SIG-M5 (cell line): ENCODE results near the gene VWF.

Experiments
- DNase-seq: peaks from one replicate; lab custom pipeline; 2025; lab: John Stamatoyannopoulos, UW

The VWF gene

DNA sequence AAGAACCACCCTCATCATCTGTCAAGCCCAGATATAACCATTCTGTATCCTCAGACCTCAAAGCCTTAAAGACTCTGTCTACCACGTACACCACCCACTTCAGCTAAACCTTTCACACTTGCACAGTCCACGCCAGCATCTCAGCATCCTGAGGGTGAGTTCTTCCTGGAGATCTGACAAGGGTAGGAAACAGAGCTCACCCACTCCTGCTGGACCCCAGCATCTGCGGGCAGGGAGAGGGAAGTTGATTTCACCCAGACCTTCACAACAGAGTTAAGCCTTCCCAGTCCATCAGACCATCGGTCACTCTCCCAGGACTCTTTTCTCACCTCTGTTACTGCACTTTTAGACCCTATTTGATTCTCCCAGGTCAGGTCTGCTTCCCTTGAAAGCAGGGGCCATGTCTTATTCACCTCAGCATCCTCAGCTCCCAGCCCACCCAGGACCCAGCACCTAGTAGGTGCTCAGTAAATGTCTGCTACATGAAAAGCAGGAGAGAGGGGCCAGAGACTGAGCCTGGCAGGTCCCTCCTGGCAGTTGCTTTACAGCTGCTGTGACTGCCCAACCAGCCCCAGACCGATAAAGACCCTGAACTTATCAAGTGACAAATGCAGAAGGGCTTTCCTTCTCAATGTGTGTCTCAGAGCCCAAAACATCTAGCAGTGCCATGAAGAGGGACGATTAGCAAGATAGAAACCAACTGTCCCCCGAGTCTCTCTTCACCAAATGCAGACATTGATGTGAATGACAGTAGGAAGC lies 213.5 kb downstream of the VWF start:
- no peak for DNase-seq

DNA sequence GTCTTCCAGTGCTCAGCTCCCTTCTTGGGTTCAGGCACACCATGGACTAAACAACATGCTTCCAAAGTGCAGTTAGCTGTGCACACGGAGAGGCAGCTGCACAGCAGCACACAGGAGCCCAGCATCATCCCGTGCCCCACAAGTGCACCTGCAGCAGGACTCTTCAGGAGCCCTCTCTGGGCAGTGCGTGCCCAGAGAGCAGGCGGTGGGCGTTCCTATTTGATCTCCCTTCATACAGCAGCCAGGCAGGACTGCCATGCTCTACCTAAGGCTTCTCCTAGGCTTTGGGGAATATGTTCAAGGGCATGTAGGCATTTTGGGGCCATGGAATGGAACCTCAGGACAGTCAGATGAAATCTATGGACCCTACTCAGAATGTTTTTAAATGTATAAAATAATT lies 214.9 kb downstream of the VWF start:
- no peak for DNase-seq

DNA sequence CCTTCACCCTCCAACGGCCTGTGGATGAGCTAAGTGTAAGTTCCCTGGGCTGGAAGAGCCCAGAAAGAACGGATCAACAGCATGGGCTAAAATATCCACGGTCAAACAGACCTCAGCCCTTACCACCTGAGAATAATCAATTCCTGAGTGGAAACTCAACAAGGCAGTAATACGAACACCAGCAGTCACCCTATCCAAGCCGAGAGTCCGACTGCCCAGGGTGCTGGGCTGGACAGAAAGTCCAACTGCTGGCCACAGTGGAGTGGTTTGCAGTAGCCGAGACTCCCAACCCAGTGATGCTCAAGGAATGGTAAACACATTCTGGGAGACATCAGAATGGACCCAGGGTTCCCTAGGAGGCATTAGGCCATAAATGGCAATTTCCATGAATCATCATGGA lies 216.2 kb downstream of the VWF start:
- no peak for DNase-seq

DNA sequence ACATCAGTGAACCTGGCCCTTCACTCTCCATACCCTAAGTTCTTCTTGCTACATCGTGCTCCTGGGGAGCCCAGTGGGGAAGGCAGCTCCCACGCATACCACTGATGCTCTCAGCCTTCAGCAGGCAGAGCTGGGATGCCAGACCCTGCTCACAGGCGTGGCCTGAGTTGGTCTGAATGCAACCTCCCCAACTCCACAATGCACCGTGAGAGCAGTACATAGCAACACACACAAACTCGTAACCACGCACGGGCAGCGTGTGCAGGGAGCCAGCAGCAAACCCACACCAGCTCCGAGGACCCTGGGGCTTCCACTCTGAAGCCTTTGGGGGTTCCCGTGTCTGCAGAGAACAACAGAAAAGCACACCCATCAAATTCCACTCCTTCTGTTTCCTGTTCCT lies 216.7 kb downstream of the VWF start:
- no peak for DNase-seq

DNA sequence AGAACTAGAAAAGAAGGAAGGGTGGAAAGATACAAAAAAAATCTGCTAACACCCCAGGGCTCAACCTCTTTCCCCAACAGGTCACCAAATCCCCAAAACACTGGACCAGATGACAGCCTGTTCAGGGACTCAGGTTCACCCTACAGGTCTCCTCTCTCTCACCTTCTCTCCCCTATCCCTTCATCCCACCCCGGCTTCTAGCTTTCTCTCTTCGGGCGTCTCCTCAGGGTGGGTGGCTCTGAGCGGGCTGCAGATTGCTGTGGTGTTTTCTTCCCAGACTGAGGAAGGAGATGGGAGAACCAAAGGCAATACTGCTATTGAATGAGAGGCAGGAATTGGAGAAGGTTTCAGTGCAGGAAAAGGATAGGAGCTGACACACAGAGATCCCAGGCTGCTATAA lies 218.7 kb downstream of the VWF start:
- no peak for DNase-seq

DNA sequence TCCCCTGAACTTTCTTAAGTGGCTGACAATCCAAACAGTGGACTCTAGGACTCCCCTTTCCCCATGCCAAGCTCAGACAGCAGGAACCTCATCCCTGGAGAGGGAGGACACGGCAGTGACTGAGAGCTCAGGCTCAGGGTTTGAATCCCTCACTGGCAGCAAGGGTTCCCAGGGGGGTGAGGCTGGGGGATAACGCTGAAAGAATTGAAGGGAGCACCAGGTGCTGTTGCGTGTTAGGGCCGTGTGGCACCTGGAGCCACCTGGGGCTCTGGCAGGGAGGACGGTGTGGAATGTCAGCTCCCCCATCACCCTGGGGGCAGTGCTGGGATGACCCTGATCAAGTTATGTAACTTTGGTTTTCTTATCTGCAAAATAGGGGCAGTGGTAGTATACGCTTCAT lies 219.5 kb downstream of the VWF start:
- no peak for DNase-seq

DNA sequence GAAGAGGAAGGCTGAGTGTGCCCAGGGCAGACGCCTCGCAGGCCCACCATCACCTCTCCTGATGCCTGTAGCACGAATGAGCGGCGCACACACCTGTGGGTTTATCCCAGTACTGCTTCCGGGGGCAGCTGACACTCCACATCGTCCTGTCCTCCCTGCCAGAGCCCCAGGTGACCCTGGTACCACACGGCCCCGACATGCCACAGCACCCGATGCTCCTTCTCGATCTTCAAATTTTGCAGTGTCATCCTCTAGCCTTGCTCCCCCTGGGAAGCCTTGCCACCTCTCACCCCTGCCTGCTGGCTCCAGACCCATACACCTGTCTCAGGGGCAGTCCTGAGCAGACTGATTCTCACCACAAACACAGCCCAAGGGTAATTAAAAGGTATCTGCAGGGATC lies 220.0 kb downstream of the VWF start:
- DNase-seq: no peak

DNA sequence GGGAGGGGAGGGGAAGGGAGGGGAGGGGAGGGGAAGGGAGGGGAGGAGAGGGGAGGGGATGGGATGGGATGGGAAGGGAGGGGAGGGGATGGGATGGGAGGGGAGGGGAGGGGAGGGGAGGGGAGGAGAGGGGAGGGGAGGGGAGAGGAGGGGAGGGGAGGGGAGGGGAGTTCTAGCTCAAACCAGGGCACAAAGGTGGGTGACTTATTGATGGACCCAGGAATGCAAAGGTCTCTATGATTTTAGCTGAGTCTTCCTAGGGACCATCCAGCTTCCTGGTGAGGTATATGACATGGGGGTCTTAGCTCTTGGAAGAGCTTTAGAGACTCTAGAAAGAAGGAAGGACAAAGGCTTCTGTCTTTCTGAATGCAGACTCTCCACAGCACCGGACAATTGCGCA lies 221.7 kb downstream of the VWF start:
- DNase-seq: no peak

DNA sequence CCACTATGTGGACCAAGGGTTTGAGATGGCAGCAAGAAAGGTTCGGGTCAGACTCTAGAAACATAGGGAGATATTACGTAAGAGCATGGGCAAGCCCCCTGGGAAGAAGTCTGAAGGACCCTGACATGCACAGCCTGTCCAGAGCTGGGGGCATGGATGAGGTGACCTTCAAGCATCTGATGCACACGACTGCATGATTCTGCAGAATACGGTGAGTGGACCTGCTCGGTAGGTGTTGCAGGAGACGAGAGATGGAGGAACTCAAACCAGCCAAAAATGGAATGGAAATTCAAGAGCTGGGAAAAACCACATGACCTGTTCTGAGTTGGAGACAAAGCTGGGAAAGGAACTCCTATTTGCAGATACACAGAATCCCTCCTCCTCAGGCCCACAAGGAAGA lies 223.1 kb downstream of the VWF start:
- DNase-seq: no peak

DNA sequence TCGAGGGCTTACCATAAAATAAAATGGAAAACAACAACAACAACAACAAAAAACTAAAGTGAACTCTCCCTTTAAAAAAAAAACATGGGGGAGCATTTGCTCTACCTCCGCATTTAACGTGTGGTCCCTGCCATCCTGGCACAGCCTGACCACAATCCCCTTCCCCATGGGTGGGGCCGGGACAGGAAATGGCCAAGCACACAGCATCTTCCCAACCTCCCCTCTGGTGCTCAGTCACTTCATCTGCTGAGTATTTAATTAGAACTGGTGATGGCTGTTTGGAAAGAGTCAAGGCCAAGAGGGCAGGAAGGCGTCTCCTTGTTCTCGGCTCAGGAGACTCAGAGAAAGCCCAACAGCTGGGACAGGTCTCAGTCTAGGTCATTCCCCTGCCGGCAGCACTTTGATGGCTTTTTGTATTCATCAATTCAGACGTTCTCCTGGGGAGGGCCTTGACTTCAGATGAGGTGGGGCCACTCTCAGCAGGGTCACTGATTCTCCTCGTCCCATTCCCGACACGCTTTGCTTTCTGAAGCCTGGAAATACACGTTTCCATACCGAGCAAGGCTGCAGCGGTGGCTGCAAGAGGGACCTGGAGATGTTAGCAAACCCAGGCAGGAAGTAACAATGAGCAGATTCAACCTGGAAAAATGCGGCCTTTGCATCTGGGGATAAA lies 223.8 kb downstream of the VWF start:
- DNase-seq: no peak

DNA sequence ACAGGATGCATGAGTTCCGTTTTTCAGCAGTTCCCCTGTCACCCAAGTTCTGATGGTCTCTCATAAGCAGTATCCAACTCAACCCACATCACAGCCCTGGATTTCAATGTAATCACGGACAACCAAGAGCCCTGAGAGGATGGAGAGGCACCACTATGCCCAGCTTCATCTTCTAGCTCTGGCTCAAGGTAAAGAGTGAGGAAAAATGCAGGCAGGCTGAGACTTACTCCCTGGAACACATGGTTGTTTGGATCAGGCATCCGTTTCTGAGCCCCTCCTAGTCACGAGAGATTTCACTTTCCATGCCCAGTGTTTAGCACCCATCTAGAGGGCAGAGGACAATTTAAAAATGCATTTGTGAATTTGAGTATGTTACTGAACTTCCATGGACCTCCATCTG lies 224.4 kb downstream of the VWF start:
- no peak for DNase-seq

DNA sequence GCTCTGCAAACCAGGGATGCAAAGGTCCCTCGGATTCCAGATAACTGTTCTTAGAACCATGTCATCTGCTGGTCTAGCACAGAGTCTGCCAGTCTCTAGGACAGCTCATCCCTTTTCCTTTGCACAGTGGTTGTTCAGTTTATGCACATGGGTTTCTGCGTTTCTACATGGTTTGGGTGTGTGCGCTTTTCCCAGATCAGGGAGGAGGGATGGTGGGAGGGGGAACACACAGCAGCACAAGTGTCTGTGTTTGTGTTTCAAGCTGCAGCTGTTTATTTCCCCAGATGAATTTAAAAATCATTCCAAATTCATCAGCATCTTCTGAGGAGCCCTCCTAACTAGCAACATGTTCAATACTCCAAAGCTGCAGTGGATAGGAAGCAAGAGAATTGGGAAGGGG lies 224.8 kb downstream of the VWF start:
- DNase-seq: no peak

DNA sequence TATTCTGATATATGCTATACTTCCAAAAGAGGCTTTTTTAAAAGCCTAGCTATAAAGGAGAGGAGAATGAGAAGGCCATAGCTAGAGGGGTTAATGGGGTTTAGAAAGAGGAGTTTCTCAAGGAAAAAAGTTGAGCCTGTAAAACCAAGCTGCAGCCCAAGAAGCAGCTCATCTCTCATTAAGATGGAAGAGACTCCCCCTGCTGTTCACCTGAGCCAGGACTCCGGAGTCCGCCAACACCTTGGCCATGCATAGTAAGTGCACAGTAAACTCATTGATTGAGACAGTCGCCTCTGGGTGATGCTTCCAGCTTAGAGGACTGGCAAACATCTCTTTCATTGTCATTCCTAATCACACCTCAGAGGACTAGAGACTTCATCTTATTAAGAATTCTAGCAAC lies 225.6 kb downstream of the VWF start:
- DNase-seq: no peak
